BJ (cell line): ENCODE measurements around the gene CCDC178. TPM values are rescaled to one million over a fixed set of nuclear protein-coding genes. Genes with fewer than 3 reads are reported as not detected.
"Not testable (repeated sequence)": the region's sequence is repeated elsewhere in the genome, so short reads cannot be mapped to it uniquely, and the experiment has no call there.

Source experiments
- CTCF ChIA-PET: fragments of 350-600 bp; formaldehyde crosslinking; extraction: SDS; loops from one replicate; lab custom pipeline; 2021; ENCODE audit warnings: antibody characterized with exemption, inconsistent platforms; lab: Yijun Ruan, JAX
- POLR2A ChIA-PET: fragments of 300-600 bp; sonication (Branson Sonifier 250); formaldehyde crosslinking; extraction: SDS; loops from one replicate; lab custom pipeline; 2021; ENCODE audit warnings: antibody characterized with exemption; lab: Charles Lee
- DNase-seq: peaks from one replicate; pipeline ENCODE4 v3.0.0-alpha.2; 2011; ENCODE audit warnings: low read depth
- H3K27me3 ChIP-seq: 2 replicates; pipeline ENCODE4 v1.6.0; 2011; ENCODE audit warnings: low read length; ENCODE audit not compliant: control insufficient read depth, insufficient read depth
- H3K36me3 ChIP-seq: 2 replicates; pipeline ENCODE4 v1.5.1; 2011; ENCODE audit warnings: low read length; ENCODE audit not compliant: control insufficient read depth, insufficient read depth
- H3K4me3 ChIP-seq: 2 replicates; pipeline ENCODE4 v1.5.1; 2011; ENCODE audit warnings: low read depth, mild to moderate bottlenecking, control low read depth, low read length
- polyA plus RNA-seq: library from polyadenylated mRNA; depleted of rRNA; stranded (reverse); fragments of >200 nt; gene quantifications from 2 replicates; pipeline ENCODE4 v1.2.3, GENCODE V29; 2011
- TF ChIP-seq, protein P1 (sequence below): IDR thresholded peaks from 2 replicates; pipeline ENCODE4 v1.5.1; 2011; ENCODE audit warnings: low read depth, mild to moderate bottlenecking, control low read depth, inconsistent platforms, low read length, moderate library complexity; ENCODE audit not compliant: insufficient read depth

Gene CCDC178
- polyA plus RNA-seq, 1 experiment = not detected

DNA sequence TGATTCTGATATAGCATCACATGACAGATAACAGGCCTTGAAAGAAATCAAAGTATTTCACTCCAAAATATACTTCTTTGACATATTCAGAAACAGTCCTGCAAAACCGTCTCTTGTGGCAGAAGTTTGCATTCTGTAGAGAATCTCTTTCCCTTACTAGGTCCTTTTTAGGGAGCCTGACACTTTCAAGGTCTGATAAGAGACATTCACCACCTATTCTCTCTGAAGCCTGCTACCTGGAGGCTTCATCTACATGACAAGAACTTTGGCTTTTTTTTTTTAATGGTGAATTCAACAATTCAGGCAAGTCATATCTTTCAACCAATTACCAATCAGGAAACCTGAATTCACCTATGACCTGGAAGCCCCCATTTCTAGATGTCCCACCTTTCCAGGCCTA lies 83.8 kb downstream of the CCDC178 start:
- CTCF ChIA-PET = no interaction called here
- DNase-seq = no peak
- H3K27me3 ChIP-seq = no peaks in the 10 kb centered on the region
- TF ChIP-seq, protein P1, sequence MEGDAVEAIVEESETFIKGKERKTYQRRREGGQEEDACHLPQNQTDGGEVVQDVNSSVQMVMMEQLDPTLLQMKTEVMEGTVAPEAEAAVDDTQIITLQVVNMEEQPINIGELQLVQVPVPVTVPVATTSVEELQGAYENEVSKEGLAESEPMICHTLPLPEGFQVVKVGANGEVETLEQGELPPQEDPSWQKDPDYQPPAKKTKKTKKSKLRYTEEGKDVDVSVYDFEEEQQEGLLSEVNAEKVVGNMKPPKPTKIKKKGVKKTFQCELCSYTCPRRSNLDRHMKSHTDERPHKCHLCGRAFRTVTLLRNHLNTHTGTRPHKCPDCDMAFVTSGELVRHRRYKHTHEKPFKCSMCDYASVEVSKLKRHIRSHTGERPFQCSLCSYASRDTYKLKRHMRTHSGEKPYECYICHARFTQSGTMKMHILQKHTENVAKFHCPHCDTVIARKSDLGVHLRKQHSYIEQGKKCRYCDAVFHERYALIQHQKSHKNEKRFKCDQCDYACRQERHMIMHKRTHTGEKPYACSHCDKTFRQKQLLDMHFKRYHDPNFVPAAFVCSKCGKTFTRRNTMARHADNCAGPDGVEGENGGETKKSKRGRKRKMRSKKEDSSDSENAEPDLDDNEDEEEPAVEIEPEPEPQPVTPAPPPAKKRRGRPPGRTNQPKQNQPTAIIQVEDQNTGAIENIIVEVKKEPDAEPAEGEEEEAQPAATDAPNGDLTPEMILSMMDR = no peak
- H3K36me3 ChIP-seq = no peaks in the 10 kb centered on the region
- POLR2A ChIA-PET = no interaction called here
- H3K4me3 ChIP-seq = no peak overlapping the region

DNA sequence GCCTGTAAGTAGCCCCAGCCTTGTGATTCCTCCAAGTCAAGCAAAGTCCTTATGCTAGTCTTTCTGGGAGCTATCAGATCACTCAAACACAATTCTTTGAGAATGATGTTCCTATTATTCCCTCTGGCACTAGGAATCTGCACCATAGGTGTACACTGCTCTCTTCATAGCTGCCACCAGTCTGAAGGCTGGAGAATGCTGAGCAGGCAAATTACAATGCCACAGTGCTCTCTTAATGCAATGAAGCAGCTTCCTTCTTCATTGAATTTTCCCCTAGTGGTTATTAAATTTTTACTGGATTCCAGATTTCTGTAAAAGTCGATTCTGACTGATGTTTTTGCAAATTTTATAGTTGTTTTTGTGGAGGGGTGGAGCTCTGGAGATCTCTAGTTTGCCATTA lies 84.8 kb downstream of the CCDC178 start:
- H3K36me3 ChIP-seq = no peaks in the 10 kb centered on the region
- ChIA-PET POLR2A (no interaction called here), CTCF (no interaction called here)
- TF ChIP-seq, protein P1 = no peak
- H3K4me3 ChIP-seq = no peak overlapping the region
- H3K27me3 ChIP-seq = no peaks in the 10 kb centered on the region
- DNase-seq = no peak

DNA sequence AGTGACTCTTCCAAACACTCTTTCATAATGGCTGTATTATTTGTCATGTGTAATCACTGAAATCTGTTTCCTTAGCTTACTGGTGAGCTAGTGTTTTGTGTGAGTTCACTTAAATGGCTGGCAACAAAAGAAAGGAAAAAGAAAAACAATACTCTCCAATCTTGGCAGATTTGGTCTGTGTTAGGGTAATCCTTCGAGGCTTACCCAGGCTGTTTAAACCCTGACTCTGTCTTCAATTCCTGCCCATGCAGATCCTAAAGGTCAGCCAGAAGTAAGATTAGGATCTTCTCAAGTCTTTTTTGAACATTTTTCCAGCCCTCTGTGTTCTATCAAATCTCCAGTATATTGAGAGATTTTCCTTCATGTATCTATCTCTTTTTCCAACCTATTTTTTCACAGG lies 85.3 kb downstream of the CCDC178 start:
- Histone ChIP-seq H3K4me3 (no peak overlapping the region), H3K27me3 (no peaks in the 10 kb centered on the region), H3K36me3 (no peaks in the 10 kb centered on the region)
- DNase-seq = no peak
- TF ChIP-seq, protein P1 = no peak
- ChIA-PET POLR2A (no interaction called here), CTCF (no interaction called here)

DNA sequence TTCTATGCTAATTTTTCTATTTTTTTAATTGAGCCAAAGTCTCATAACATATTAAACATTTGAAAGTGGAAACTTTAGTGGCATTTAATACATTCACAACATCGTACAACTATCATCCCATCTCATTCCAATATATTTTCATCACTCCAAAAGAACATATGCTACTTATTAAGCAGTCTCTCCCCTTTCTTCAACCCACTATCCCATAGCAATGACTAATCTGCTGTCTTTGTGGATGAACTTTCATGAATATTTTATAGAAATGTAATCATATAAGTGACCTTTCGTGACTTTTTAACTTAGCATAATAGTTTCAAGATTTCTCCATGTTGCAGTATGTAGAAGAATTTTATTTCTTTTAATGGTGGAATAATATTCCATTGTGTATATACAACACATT lies 90.3 kb downstream of the CCDC178 start:
- H3K4me3 ChIP-seq = no peak overlapping the region
- H3K27me3 ChIP-seq = no peaks in the 10 kb centered on the region
- no peak for DNase-seq
- TF ChIP-seq, protein P1 = no peak
- CTCF ChIA-PET = no interaction called here
- POLR2A ChIA-PET = no interaction called here
- H3K36me3 ChIP-seq = no peaks in the 10 kb centered on the region

DNA sequence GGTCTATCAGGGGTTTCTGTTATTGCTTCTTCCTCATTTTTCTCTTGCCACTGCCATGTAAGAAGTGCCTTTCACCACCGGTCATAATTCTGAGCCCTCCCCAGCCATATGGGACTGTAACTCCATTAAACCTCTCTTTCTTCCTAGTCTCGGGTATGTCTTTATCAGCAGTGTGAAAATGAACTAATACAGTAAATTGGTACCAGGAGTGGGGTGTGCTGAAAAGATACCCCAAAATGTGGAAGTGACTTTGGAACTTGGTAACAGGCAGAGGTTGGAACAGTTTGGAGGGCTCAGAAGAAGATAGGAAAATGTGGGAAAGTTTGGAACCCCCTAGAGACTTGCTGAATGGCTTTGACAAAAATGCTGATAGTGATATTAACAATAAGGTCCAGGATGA lies 100.8 kb downstream of the CCDC178 start:
- POLR2A ChIA-PET, H3K27me3 ChIP-seq, DNase-seq, H3K36me3 ChIP-seq, H3K4me3 ChIP-seq, CTCF ChIA-PET: not testable (repeated sequence)

DNA sequence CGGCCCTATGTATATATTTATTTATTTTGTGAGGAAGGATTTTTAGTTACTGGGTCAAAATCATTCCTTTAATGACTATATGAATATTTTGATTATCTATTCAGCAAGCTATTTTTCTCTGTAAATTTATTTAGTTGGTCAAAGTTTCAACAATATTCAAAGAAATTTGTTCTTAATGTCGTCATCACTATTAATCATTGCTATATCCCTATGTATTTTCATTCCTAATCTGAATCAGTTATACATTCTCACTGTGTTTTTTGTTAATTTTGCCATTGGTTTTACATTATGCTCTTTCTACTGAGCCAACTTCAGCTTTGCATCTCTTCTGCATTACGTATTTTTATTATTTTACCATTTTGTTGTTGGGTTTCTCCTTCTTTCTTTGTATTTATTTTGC lies 105.7 kb downstream of the CCDC178 start:
- Histone ChIP-seq H3K36me3 (no peaks in the 10 kb centered on the region), H3K27me3 (no peaks in the 10 kb centered on the region), H3K4me3 (no peak overlapping the region)
- no peak for DNase-seq
- CTCF ChIA-PET = no interaction called here
- POLR2A ChIA-PET = no interaction called here
- TF ChIP-seq, protein P1 = no peak
